ENCODE measurements around the gene CBARP.

GRCh38 chr19:1210227-1210538, 27.6 kb downstream of the CBARP start:
- TF ChIP-seq CTCF (IDR thresholded peaks at IDR 0.05) (no peak), POLR2A (IDR thresholded peaks at IDR 0.05) (no peak)
